NCI-H446 treated with DMSO at 0.1 percent for 48 hours (cell line): Measurements from ENCODE around the gene H6PD.

Source experiments
- DNase-seq: peaks from one replicate; lab custom pipeline; 2025; lab: John Stamatoyannopoulos, UW

H6PD gene

DNA sequence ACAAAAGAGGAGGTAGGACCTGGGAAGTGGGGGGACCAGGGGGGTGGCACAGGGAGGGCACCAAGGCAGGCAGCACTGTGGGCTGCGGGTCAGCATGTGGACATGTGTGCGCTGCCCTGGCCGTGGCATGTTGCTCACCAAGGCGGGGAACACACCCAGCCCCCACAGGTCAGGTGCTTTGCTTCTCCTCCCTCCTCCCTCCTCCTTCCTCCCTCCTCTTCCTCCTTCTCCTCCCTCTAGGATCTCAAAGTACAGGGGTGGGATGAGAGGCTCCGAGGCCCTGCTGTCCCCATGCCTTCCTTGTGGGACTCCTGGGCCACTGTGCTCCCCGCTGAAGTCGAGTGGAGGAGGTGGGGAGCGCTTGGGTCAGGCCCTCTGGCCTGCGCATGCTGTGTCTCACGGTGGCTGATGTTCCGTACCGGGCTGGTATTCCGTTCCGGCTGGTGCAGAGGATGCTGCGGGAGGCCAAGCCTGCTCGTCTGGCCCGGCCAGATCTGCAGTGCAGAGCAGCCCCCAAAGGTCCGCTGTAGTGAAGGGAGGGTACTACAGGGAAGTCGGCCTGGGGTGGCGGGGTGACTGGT is 84.7 kb downstream of the H6PD start:
- DNase-seq = no peak

DNA sequence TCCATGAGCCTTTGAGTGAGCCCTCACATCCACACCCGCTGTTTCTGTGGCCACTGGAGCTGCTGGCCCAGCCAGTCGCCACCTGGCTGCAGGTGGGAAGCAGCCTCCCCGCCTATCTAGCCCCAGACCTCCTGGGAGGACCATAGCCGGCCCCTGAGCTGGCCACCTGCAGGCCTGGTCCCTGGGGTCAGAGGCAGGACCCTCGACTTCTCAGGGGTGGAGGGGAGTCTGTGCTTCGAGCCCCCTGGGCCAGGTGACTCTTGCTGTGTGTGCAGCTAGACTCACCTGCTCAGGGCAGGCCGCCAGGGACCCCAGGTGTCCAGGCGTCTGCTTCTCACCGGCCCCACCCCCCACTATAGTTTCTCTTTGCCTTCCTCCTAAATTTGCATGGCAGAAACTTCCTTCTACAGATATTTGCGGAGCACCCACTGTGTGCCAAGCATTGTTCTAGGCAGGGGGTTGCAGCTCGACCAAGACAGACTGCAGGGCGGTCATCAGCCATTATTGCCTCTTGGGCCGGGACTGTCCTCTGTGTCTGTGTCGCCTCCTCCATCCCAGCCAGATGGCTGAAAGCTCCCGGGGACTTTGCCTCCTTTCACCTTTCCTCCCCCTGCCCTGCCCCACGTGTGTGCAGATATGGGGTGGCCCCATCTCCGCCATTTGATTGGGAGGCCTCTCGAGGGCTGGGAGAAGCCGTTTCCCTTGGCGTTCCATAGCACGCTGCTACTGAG is 85.4 kb downstream of the H6PD start:
- DNase-seq = no peak
